GM12801 (cell line): ENCODE results near the gene ASCC2.

Source experiments
- TF ChIP-seq, protein P1 (sequence below): IDR thresholded peaks from one replicate; pipeline ENCODE4 v1.5.1; 2011; ENCODE audit warnings: control low read depth; ENCODE audit not compliant: insufficient read length; ENCODE audit errors: extremely low read depth

ASCC2 gene

DNA sequence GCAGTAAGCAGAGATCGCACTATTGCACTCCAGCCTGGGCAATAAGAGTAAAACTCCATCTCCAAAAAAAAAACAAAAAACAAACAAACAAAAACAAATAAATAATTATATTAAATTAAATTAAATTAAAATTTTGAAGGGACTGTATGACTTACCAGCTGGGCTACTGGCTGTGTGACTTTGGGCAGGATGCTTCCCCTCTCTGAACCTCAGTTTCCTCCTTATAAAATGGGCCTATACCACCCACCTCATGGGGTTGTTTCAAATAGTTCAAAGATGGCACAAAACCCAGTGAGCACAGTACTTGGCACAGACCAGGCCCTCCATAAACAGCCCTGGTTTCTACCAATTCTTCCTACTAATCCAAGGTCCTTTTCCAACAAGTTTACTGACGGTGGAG, 34.9 kb downstream of the ASCC2 start:
- TF ChIP-seq, protein P1, sequence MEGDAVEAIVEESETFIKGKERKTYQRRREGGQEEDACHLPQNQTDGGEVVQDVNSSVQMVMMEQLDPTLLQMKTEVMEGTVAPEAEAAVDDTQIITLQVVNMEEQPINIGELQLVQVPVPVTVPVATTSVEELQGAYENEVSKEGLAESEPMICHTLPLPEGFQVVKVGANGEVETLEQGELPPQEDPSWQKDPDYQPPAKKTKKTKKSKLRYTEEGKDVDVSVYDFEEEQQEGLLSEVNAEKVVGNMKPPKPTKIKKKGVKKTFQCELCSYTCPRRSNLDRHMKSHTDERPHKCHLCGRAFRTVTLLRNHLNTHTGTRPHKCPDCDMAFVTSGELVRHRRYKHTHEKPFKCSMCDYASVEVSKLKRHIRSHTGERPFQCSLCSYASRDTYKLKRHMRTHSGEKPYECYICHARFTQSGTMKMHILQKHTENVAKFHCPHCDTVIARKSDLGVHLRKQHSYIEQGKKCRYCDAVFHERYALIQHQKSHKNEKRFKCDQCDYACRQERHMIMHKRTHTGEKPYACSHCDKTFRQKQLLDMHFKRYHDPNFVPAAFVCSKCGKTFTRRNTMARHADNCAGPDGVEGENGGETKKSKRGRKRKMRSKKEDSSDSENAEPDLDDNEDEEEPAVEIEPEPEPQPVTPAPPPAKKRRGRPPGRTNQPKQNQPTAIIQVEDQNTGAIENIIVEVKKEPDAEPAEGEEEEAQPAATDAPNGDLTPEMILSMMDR = no peak

- TF ChIP-seq, protein P1 = no peak
Measured at GRCh38 chr22:29801796-29802195, 36.3 kb downstream of the ASCC2 start.

DNA sequence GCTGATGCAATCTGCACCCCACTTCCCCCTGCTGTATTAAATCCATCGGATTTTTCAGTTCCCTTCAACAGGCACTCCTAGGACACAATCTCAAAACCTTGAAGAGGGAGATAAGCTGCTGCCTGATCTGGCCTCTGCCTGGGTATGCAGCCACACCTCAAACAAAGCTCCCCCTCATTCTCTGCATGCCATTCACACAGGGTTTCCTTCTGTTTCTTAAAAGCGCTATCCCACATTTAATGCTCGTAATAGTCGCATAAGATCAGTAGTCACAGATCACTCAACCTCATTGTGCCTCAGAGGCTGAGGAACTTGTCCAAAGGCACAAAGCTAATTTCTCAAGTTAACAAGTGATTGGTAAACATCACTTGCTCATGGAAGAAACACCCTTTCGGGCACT, 36.9 kb downstream of the ASCC2 start:
- TF ChIP-seq, protein P1 = no peak

DNA sequence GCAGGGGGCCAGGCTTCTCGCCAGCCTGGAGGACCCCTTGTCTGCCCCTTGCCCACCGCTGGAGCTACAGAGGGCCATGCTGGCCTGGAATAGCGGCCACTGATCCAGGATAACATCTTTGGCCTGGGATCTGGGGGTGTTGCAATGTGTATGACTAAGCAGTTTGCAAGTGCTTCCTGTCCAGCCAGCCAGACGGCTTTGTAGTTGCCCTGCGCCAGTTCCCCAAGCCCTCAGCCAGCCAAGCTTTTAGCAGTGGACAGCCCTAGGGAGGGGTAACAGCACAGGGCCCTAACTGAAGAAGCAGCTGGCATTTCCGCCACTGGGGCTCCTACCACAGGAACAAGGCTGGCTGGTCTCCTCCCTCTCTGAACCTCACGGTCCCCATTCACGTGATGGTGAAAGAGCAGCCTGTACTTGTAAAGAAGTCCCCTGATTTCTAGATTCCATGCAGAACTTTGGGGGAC, 38.8 kb downstream of the ASCC2 start:
- TF ChIP-seq, protein P1 = no peak

GRCh38 chr22:29798801-29799200, 39.3 kb downstream of the ASCC2 start:
- TF ChIP-seq, protein P1 = no peak

DNA sequence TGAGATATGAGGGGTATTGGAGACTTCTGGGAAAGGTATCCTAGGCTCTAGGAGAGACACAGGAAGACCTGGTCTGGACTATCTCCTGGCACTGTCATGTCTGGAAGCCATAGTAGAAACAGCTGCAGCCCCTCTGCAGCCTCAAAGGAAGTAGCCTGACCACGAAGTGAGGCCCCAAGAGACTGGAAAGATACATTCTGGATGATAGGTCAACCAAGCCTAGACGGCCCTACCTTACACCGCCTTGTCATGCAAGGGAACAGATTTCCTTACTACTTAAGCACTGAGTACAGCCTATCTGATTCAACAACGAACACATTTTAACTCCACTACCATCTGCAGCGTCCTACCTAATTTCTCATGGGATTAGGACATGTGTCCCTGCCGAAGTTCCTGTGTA, 39.8 kb downstream of the ASCC2 start:
- TF ChIP-seq, protein P1 = no peak

- TF ChIP-seq, protein P1 = no peak
Measured at GRCh38 chr22:29797351-29797750, 40.7 kb downstream of the ASCC2 start.

GRCh38 chr22:29795663-29796062, 42.4 kb downstream of the ASCC2 start:
- TF ChIP-seq, protein P1 = no peak
